Activated naive CD4-positive, alpha-beta T cell treated with anti-CD3 and anti-CD28 coated beads for 36 hours (primary cell): ENCODE measurements around the gene RNASE13. TPM values are rescaled to one million over a fixed set of nuclear protein-coding genes. Genes with fewer than 3 reads are reported as not detected.
"Not testable (repeated sequence)": the region's sequence is repeated elsewhere in the genome, so short reads cannot be mapped to it uniquely, and the experiment has no call there.

Experiments
- CTCF ChIA-PET: fragments of 350-600 bp; sonication (Branson Sonifier 250); formaldehyde crosslinking; loops from one replicate; lab custom pipeline; 2021; ENCODE audit warnings: antibody characterized with exemption; lab: Charles Lee
- DNase-seq: peaks from one replicate; pipeline ENCODE4 v3.0.0-alpha.2; 2020
- H3K27ac Mint-ChIP-seq: one replicate; pipeline ENCODE4 v1.8.0; 2021; ENCODE audit warnings: mild to moderate bottlenecking, mixed read lengths
- H3K27me3 Mint-ChIP-seq: one replicate; pipeline ENCODE4 v1.8.0; 2021; ENCODE audit warnings: low read depth, mixed read lengths
- H3K36me3 Mint-ChIP-seq: one replicate; pipeline ENCODE4 v1.8.0; 2021; ENCODE audit warnings: low read depth, mixed read lengths
- H3K4me1 Mint-ChIP-seq: one replicate; pipeline ENCODE4 v1.8.0; 2021; ENCODE audit warnings: low read depth, mixed read lengths
- H3K4me3 Mint-ChIP-seq: one replicate; pipeline ENCODE4 v1.8.0; 2021; ENCODE audit warnings: mild to moderate bottlenecking, moderate library complexity, mixed read lengths
- H3K9me3 Mint-ChIP-seq: one replicate; pipeline ENCODE4 v1.8.0; 2021; ENCODE audit warnings: mixed read lengths
- intact Hi-C: fragments of 100-400 bp; cut with micrococcal nuclease; formaldehyde crosslinking; loops from one replicate; pipeline ENCODE4 v1.15.1; 2023
- total RNA-seq, 2 experiments: library from RNA; stranded (reverse); gene quantifications; one replicate each; pipeline ENCODE4 v1.2.3, GENCODE V29; 2021

The RNASE13 gene
- total RNA-seq, 2 experiments from 2014 or later = not detected

DNA sequence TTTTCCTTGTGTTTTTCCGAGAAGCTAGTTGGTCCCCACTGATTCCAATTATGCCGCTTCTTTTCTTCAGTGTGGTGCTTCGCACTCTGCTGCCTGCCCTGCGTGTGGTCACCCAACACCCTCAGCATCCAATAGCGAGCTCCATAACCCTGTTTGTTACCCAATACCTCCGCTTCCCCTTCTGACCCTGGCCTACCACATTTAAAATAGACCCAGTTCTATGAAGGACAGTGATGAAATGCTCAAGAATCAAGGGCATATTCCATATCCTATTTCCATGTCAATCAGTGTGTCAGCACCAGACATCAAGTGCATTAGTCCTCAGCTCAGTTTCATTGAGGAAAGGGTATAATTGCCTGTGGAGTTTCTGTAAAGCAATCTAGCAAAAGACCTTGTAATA, 19.3 kb downstream of the RNASE13 start:
- intact Hi-C loops = no loop called here
- no peak for DNase-seq
- H3K9me3 Mint-ChIP-seq = no peaks in the 10 kb centered on the region
- H3K27ac Mint-ChIP-seq = no peak overlapping the region
- CTCF ChIA-PET = interaction anchor here (0.6 to 11.6 kb wide), 35 partner anchors 9 to 541 kb away, joined by 3 to 260 read pairs (median 7); partner anchors contain the start of genes ARHGEF40, NDRG2, RNASE13 and RNASE7
- H3K27me3 Mint-ChIP-seq = peaks cover 5% of the 10 kb centered on the region
- no peaks in the 10 kb centered on the region for H3K4me1 Mint-ChIP-seq
- H3K4me3 Mint-ChIP-seq = no peak overlapping the region
- H3K36me3 Mint-ChIP-seq = no peaks in the 10 kb centered on the region

DNA sequence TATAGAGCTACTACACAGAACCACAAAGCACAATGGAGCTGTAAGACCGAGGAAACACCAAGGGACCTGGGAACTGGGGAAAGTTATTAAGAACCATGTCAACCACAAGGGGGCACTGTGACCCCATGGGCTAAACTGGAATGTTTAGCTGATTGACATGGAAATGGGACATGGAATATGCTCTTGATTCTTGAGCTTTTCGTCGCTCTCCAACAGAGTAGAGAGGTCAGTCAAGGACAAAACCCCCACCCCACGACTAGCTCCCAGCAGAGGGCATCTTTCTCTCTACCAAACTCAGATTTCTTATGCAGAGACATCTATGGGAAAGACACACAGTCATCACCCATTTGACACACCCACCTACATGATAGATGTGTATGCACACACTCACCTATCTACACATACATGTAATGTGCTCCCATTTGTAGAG, 19.8 kb downstream of the RNASE13 start:
- peak; percentile 91 for DNase-seq

DNA sequence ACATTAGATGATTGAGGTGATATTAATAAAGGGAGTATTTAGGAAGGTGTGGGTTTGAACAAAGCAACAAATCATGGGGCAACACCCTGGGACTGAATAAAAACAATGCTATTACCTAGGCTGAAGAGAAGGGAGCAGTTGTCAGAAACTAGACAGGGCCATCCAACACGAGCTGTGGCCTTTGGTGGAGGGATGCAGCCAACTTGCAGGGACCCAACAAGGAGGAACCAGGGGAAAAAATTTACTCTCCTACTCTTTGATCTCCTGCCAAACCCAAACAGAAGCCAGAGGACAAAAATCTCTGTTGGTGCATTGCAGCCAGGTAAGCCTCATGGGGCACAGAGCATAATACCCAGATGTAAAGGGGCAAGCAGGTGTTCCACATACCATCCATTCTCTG, 23.5 kb downstream of the RNASE13 start:
- Mint-ChIP-seq H3K27ac (no peak overlapping the region), H3K4me1 (no peaks in the 10 kb centered on the region), H3K9me3 (no peaks in the 10 kb centered on the region), H3K27me3 (peaks cover 5% of the 10 kb centered on the region), H3K36me3 (no peaks in the 10 kb centered on the region), H3K4me3 (no peak overlapping the region)
- no peak for DNase-seq
- CTCF ChIA-PET = interaction anchor here (0.8 to 11.6 kb wide), 6 partner anchors 10 to 94 kb away, joined by 6 to 260 read pairs (median 121); partner anchors contain the start of genes RNASE13, RNASE7, SLC39A2 and TMEM253
- intact Hi-C loops = no loop called here

More for the DNA sequence above, 19.8 kb downstream of the RNASE13 start:
- CTCF ChIA-PET = interaction anchor here (0.6 to 11.6 kb wide), 41 partner anchors 9 to 541 kb away, joined by 3 to 260 read pairs (median 7); partner anchors contain the start of genes ARHGEF40, NDRG2, RNASE13 and RNASE7
- no peaks in the 10 kb centered on the region for H3K4me1 Mint-ChIP-seq
- no peaks in the 10 kb centered on the region for H3K9me3 Mint-ChIP-seq
- H3K27me3 Mint-ChIP-seq = peaks cover 5% of the 10 kb centered on the region
- intact Hi-C loops = loop anchor here (1.0 kb wide), 4 partner anchors 26 to 90 kb away; no protein-coding TSS in a partner anchor
- no peak overlapping the region for H3K4me3 Mint-ChIP-seq
- no peaks in the 10 kb centered on the region for H3K36me3 Mint-ChIP-seq
- no peak overlapping the region for H3K27ac Mint-ChIP-seq

DNA sequence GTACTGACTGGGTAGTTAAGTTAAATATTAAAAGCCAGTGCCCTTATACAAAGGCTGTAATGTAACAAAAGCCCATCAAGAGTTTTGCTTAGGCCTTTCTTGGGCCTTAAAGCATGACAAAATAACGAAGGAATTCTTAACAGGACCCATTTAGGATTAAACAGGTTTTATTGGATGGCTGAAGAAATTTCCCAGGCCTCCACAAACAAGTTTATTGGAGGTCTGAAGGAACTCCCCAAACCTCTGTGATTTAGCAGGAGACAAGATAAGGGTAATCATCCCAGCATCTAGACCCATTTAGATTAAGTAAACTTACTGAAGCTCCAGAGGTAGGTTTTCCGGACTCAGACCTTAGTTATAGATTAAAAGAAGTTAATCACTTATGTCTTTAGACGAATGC, 24.9 kb downstream of the RNASE13 start:
- DNase-seq, H3K9me3 Mint-ChIP-seq, H3K36me3 Mint-ChIP-seq, H3K4me1 Mint-ChIP-seq, H3K4me3 Mint-ChIP-seq, H3K27ac Mint-ChIP-seq, H3K27me3 Mint-ChIP-seq, intact Hi-C loops: not testable (repeated sequence)
- CTCF ChIA-PET = interaction anchor here (7.4 to 11.6 kb wide), 2 partner anchors 85 to 96 kb away, joined by 163 to 260 read pairs; partner anchors contain the start of gene TMEM253

DNA sequence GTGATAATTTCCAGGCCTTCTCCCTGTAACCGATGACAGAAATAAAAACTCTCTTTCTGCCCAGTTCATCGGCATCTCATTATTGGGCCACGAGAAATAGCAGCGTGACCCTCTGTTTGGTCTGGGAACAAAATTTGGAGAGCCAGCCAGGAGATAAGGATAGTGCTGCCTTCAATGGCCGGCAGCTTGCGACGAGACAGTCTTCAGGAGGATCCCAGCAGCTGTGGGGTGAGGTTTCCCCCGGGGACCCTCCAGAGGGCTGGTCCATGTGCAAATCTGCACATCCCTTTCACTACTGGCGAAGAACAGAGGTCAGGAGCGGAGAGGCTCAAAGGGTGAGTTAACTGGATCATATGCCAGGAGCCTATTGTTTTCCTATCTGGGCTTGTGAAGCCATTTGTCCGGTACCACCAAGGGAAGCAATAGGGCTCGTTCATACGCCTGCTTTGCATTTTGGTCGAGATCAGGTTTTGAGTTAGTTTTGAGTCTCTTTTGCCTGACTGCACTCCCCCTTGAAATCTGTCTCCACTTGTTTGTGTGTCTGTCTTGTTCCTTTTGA, 30.7 kb downstream of the RNASE13 start:
- no peak overlapping the region for H3K4me3 Mint-ChIP-seq
- CTCF ChIA-PET = interaction anchor here (0.8 to 6.2 kb wide), 7 partner anchors 11 to 100 kb away, joined by 3 to 57 read pairs (median 5); no protein-coding TSS in a partner anchor
- intact Hi-C loops = no loop called here
- no peaks in the 10 kb centered on the region for H3K27me3 Mint-ChIP-seq
- no peaks in the 10 kb centered on the region for H3K36me3 Mint-ChIP-seq
- no peak for DNase-seq
- no peak overlapping the region for H3K27ac Mint-ChIP-seq
- no peaks in the 10 kb centered on the region for H3K4me1 Mint-ChIP-seq
- no peaks in the 10 kb centered on the region for H3K9me3 Mint-ChIP-seq

DNA sequence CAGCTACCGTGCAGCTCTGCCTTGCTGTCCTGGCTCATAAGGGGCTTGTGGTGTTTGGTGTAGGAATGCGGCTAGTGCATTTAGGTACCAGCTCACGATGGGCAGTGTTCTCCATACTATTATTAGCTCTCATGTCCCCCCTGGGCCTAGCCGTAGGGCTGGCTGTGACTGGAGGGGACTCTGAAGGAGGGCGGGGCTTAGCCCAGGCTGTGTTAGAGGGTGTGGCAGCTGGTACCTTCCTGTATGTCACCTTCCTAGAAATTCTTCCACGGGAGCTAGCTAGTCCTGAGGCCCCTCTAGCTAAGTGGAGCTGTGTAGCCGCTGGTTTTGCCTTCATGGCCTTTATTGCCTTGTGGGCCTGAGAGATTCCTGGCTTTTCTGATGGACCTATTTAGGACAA, 33.4 kb downstream of the RNASE13 start:
- Mint-ChIP-seq H3K27ac (no peak overlapping the region), H3K4me1 (peaks cover 14% of the 10 kb centered on the region), H3K27me3 (no peaks in the 10 kb centered on the region), H3K36me3 (peaks cover 4% of the 10 kb centered on the region), H3K4me3 (no peak overlapping the region), H3K9me3 (no peaks in the 10 kb centered on the region)
- no peak for DNase-seq
- CTCF ChIA-PET = interaction anchor here (0.9 to 6.2 kb wide), 6 partner anchors 10 to 92 kb away, joined by 3 to 57 read pairs (median 4); no protein-coding TSS in a partner anchor
- intact Hi-C loops = no loop called here

DNA sequence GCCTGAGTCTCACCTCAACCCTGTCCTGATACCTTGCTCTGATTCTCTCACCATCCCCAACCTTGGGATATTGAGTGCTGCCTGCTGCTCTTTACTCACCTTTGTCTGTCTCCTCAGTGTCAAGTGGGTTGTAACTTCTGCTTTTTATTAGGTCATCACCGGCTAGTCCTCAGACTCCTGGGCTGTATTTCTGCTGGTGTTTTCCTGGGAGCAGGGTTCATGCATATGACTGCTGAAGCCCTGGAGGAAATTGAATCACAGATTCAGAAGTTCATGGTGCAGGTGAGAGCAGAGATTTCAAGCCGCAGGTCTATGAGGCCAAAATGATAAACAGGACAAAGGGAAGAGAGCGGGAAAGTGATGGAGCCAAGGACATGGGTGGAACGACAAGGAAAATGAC, 35.0 kb downstream of the RNASE13 start:
- H3K4me3 Mint-ChIP-seq = no peak overlapping the region
- H3K36me3 Mint-ChIP-seq = peaks cover 15% of the 10 kb centered on the region
- H3K9me3 Mint-ChIP-seq = no peaks in the 10 kb centered on the region
- no peaks in the 10 kb centered on the region for H3K27me3 Mint-ChIP-seq
- DNase-seq = no peak
- CTCF ChIA-PET = interaction anchor here (0.9 to 10.4 kb wide), 2 partner anchors 15 to 105 kb away, joined by 4 to 95 read pairs; no protein-coding TSS in a partner anchor
- H3K4me1 Mint-ChIP-seq = peaks cover 19% of the 10 kb centered on the region
- intact Hi-C loops = no loop called here
- no peak overlapping the region for H3K27ac Mint-ChIP-seq

DNA sequence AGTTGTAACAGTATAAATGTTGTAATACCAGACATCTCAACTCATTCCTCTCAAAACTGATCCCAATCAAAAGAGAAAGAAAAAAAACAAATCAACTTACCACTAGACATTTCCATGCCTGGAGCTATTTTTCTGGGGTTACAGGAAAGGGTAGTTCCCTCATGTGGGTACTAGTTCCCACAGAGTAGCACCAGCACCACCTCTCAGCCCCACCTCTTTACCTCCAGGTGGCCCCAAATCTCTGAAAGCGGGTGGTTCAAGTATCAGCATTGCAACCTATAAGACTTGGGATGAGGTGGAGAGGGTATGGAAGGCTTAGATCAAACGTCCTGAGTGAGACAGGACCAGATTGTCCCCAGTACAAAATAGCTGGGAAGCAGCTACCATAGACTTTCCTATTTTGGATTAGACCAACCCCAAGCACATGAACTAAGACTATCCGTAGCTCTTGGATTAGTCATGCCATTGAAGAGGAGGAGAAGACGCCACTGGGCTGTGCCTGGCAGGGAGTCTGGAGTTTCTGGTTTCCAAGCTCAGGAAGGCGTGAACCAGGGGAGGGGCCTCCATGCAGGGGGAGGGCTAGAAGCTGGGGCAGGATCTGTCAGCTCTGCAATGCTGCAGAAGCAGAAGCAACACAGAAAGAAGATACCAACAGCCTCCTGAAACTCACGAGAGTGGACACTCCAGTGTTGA, 35.8 kb downstream of the RNASE13 start, which contains the start of gene SLC39A2:
Gene SLC39A2, plus strand, starts transcription at position 620 of the 693 bp plus-strand sequence. CDS start 154 bp downstream, outside the sequence.
- Mint-ChIP-seq H3K27me3 (no peaks in the 10 kb centered on the region), H3K27ac (no peak within 1 kb of the TSS), H3K9me3 (no peaks in the 10 kb centered on the region), H3K36me3 (peaks cover 19% of the 10 kb centered on the region), H3K4me1 (peaks cover 19% of the 10 kb centered on the region), H3K4me3 (no peak within 1 kb of the TSS)
- intact Hi-C loops = no loop called here
- CTCF ChIA-PET = interaction anchor here (0.6 to 10.4 kb wide), 5 partner anchors 16 to 94 kb away, joined by 4 to 95 read pairs (median 8); no protein-coding TSS in a partner anchor
- no peak for DNase-seq

DNA sequence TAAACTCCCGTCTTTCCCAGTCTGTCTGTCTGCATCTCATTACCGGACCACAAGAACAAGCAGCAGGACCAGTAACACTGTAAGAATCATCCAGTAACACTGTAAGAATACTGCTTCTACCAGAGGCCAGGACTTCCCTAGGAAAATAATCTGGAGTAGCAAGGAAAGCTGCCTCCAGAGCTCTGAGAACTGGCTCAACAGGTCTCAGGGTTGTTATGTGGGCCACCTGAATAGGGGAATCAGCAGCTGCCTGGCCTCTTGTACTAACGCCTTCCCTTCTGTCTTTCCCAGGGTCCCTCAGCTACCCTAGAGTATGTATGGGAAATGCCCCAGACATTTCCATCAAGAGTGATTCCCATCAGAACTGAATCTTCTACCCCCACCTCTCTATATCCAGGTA, 36.5 kb downstream of the RNASE13 start:
- CTCF ChIA-PET = interaction anchor here (1.0 to 10.4 kb wide), 5 partner anchors 17 to 94 kb away, joined by 3 to 95 read pairs (median 8); no protein-coding TSS in a partner anchor
- no peaks in the 10 kb centered on the region for H3K9me3 Mint-ChIP-seq
- no peaks in the 10 kb centered on the region for H3K27me3 Mint-ChIP-seq
- DNase-seq = no peak
- no peak overlapping the region for H3K4me3 Mint-ChIP-seq
- peaks cover 19% of the 10 kb centered on the region for H3K4me1 Mint-ChIP-seq
- peaks cover 22% of the 10 kb centered on the region for H3K36me3 Mint-ChIP-seq
- intact Hi-C loops = no loop called here
- no peak overlapping the region for H3K27ac Mint-ChIP-seq

DNA sequence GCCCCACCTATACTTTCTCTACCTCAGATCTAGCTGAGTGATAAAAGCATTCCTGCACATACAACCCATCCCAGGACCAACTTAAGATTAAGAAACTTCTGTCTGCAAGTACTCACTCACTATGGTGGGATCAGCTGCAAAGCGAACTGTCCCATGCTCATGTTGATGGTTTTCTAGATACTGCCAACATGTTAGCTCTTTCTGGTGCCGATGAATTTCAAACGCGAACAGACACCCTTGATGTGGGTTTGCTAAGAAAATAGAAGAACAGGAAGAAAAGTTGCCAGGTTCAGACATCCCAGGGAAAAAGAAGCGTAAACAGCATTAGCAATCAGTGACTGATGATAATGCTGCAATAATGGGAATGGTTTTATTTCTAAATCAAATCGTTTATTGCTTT, 37.0 kb downstream of the RNASE13 start:
- no peak overlapping the region for H3K27ac Mint-ChIP-seq

DNA sequence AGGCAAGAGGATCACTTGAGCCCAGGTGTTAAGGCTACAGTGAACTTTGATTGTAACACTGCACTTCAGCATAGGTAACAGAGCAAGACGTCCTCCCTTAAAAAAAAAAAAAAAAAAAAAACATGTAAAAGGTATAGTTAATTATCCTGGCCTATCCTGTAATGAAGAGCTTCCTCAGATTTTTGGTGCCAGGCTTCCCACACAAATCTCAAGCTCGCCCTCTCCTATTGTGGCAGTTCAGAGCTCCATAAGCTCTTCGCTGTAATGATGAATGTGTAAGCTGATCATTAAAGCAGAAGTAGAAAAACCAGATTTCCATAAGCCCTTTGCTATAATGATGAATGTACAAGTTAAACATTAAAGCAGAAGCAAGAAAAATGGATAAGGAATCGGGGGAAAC, 37.5 kb downstream of the RNASE13 start:
- no peak for DNase-seq
- intact Hi-C loops = no loop called here
- Mint-ChIP-seq H3K27ac (no peak overlapping the region), H3K4me1 (peaks cover 22% of the 10 kb centered on the region), H3K4me3 (no peak overlapping the region), H3K36me3 (peaks cover 26% of the 10 kb centered on the region), H3K27me3 (no peaks in the 10 kb centered on the region), H3K9me3 (no peaks in the 10 kb centered on the region)
- CTCF ChIA-PET = interaction anchor here (0.5 to 10.4 kb wide), 7 partner anchors 8 to 96 kb away, joined by 3 to 95 read pairs (median 6); no protein-coding TSS in a partner anchor

More for the DNA sequence above, 37.0 kb downstream of the RNASE13 start:
- Mint-ChIP-seq H3K4me3 (no peak overlapping the region), H3K9me3 (no peaks in the 10 kb centered on the region), H3K36me3 (peaks cover 25% of the 10 kb centered on the region), H3K4me1 (peaks cover 20% of the 10 kb centered on the region), H3K27me3 (no peaks in the 10 kb centered on the region)
- CTCF ChIA-PET = interaction anchor here (0.6 to 10.4 kb wide), 6 partner anchors 8 to 95 kb away, joined by 3 to 95 read pairs (median 7); no protein-coding TSS in a partner anchor
- no peak for DNase-seq
- intact Hi-C loops = no loop called here

DNA sequence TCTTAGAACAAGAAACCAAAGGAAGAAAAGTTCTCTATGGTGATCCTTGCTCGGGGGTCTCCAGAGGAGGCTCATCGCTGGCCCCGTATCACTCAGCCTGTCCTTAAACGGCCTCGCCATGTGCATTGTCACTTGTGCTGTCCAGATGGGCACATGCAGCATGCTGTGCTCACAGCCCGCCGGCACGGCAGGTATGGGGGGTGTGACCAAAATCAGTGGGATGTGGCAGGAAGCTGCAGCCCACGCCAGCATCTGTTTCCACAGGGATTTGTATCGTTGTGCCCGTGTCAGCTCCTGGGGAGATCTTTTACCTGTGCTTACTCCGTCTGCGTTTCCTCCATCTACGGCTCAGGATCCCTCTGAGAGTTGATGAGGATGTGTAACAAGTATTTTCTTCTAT, 38.1 kb downstream of the RNASE13 start:
- H3K9me3 Mint-ChIP-seq = no peaks in the 10 kb centered on the region
- CTCF ChIA-PET = interaction anchor here (0.5 to 10.4 kb wide), 4 partner anchors 9 to 96 kb away, joined by 3 to 95 read pairs (median 8); no protein-coding TSS in a partner anchor
- peaks cover 32% of the 10 kb centered on the region for H3K36me3 Mint-ChIP-seq
- no peak for DNase-seq
- intact Hi-C loops = no loop called here
- no peak overlapping the region for H3K27ac Mint-ChIP-seq
- H3K4me1 Mint-ChIP-seq = peaks cover 28% of the 10 kb centered on the region
- H3K4me3 Mint-ChIP-seq = no peak overlapping the region
- H3K27me3 Mint-ChIP-seq = no peaks in the 10 kb centered on the region
